NCI-H526 treated with DMSO at 0.1 percent for 48 hours (cell line): ENCODE data around the gene SPATA13.

Experiments
- DNase-seq: peaks from one replicate; lab custom pipeline; 2025; lab: John Stamatoyannopoulos, UW

SPATA13 gene

GRCh38 chr13:24223341-24224231 lies 63.1 kb downstream of the SPATA13 start:
- DNase-seq: no peak

- DNase-seq: no peak
These were observed 63.7 kb downstream of the SPATA13 start for GRCh38 chr13:24224232-24224680.

GRCh38 chr13:24225062-24225461 lies 64.5 kb downstream of the SPATA13 start:
- DNase-seq: no peak

- no peak for DNase-seq
These were observed 65.4 kb downstream of the SPATA13 start for GRCh38 chr13:24225930-24226329.

GRCh38 chr13:24226762-24227161 lies 66.2 kb downstream of the SPATA13 start:
- DNase-seq: no peak

GRCh38 chr13:24228852-24229458 lies 68.4 kb downstream of the SPATA13 start:
- peak; percentile 32 for DNase-seq

GRCh38 chr13:24230428-24231072 lies 70.0 kb downstream of the SPATA13 start:
- DNase-seq: no peak

GRCh38 chr13:24231377-24231776 lies 70.9 kb downstream of the SPATA13 start:
- DNase-seq: no peak

GRCh38 chr13:24232037-24232436 lies 71.5 kb downstream of the SPATA13 start:
- no peak for DNase-seq

- DNase-seq: no peak
These were observed 72.0 kb downstream of the SPATA13 start for GRCh38 chr13:24232474-24232873.

GRCh38 chr13:24233351-24233901 lies 72.9 kb downstream of the SPATA13 start:
- DNase-seq: no peak

- DNase-seq: no peak
These were observed 73.8 kb downstream of the SPATA13 start for GRCh38 chr13:24234200-24234915.

GRCh38 chr13:24237356-24237755 lies 76.8 kb downstream of the SPATA13 start:
- no peak for DNase-seq

GRCh38 chr13:24241336-24241735 lies 80.8 kb downstream of the SPATA13 start:
- DNase-seq: no peak

- DNase-seq: no peak
These were observed 81.6 kb downstream of the SPATA13 start for GRCh38 chr13:24242100-24242499.

GRCh38 chr13:24243302-24243701 lies 82.8 kb downstream of the SPATA13 start:
- DNase-seq: no peak

GRCh38 chr13:24244802-24245201 lies 84.3 kb downstream of the SPATA13 start:
- no peak for DNase-seq

GRCh38 chr13:24247016-24247415 lies 86.5 kb downstream of the SPATA13 start:
- no peak for DNase-seq

GRCh38 chr13:24249624-24250023 lies 89.1 kb downstream of the SPATA13 start:
- no peak for DNase-seq

GRCh38 chr13:24250376-24251057 lies 90.0 kb downstream of the SPATA13 start:
- no peak for DNase-seq

GRCh38 chr13:24251525-24251924 lies 91.0 kb downstream of the SPATA13 start:
- DNase-seq: no peak
